Neural progenitor cell (in vitro differentiated cells): ENCODE data around the gene ANP32E. TPM values are rescaled to one million over a fixed set of nuclear protein-coding genes. Genes with fewer than 3 reads are reported as not detected.

Experiments
- DNase-seq: peaks from one replicate; pipeline ENCODE4 v3.0.0-alpha.2; 2016; ENCODE audit warnings: low spot score
- H2AFZ ChIP-seq: fragments of 200-600 bp; sonication (generic); replicated peaks from 2 replicates; pipeline ENCODE4 v1.6.1; 2016; ENCODE audit warnings: antibody characterized with exemption
- H3F3A ChIP-seq: fragments of 200-600 bp; sonication (generic); 2 replicates; pipeline ENCODE4 v1.6.1; 2016; ENCODE audit warnings: antibody characterized with exemption, low read depth
- H3K27ac ChIP-seq: fragments of 200-600 bp; sonication (generic); 2 replicates; pipeline ENCODE4 v1.5.1; 2016; ENCODE audit warnings: mild to moderate bottlenecking
- H3K27me3 ChIP-seq: fragments of 200-600 bp; sonication (generic); 2 replicates; pipeline ENCODE4 v1.6.1; 2016; ENCODE audit warnings: mild to moderate bottlenecking, moderate library complexity
- H3K36me3 ChIP-seq: fragments of 200-600 bp; sonication (generic); 2 replicates; pipeline ENCODE4 v1.5.1; 2016
- H3K4me1 ChIP-seq: fragments of 200-600 bp; sonication (generic); 2 replicates; pipeline ENCODE4 v1.6.1; 2016; ENCODE audit warnings: mixed run types
- H3K4me2 ChIP-seq: fragments of 200-600 bp; sonication (generic); 2 replicates; pipeline ENCODE4 v1.6.1; 2016
- H3K4me3 ChIP-seq: fragments of 200-600 bp; sonication (generic); 2 replicates; pipeline ENCODE4 v1.5.1; 2016
- H3K79me2 ChIP-seq: fragments of 200-600 bp; sonication (generic); 2 replicates; pipeline ENCODE4 v1.6.1; 2016; ENCODE audit warnings: low read depth
- H3K9ac ChIP-seq: fragments of 200-600 bp; sonication (generic); 2 replicates; pipeline ENCODE4 v1.6.1; 2016
- H3K9me3 ChIP-seq: fragments of 200-600 bp; sonication (generic); 2 replicates; pipeline ENCODE4 v1.5.1; 2016; ENCODE audit warnings: low read depth
- H4K20me1 ChIP-seq: fragments of 200-600 bp; sonication (generic); 2 replicates; pipeline ENCODE4 v1.6.1; 2016; ENCODE audit warnings: low read depth
- H3K27ac Mint-ChIP-seq: 3 replicates; pipeline ENCODE4 v1.8.0; 2021; ENCODE audit warnings: mixed read lengths
- H3K27me3 Mint-ChIP-seq: 2 replicates; pipeline ENCODE4 v1.8.0; 2022; ENCODE audit warnings: low read depth, mild to moderate bottlenecking, inconsistent platforms, moderate library complexity, mixed read lengths; ENCODE audit not compliant: insufficient read depth
- H3K36me3 Mint-ChIP-seq: 3 replicates; pipeline ENCODE4 v1.8.0; 2021; ENCODE audit warnings: mixed read lengths
- H3K4me1 Mint-ChIP-seq: 3 replicates; pipeline ENCODE4 v1.8.0; 2021; ENCODE audit warnings: mixed read lengths
- H3K4me3 Mint-ChIP-seq: 3 replicates; pipeline ENCODE4 v1.8.0; 2021; ENCODE audit warnings: mild to moderate bottlenecking, moderate library complexity, mixed read lengths
- H3K9me3 Mint-ChIP-seq: 3 replicates; pipeline ENCODE4 v1.8.0; 2020; ENCODE audit warnings: mixed read lengths
- CTCF ChIP-seq: fragments of 200-600 bp; sonication (generic); IDR thresholded peaks from 2 replicates; pipeline ENCODE4 v1.5.1; 2017; ENCODE audit warnings: antibody characterized with exemption, mild to moderate bottlenecking
- EZH2 ChIP-seq: fragments of 200-600 bp; sonication (generic); IDR thresholded peaks from 2 replicates; pipeline ENCODE4 v1.6.1; 2017; ENCODE audit warnings: antibody characterized with exemption, mild to moderate bottlenecking, moderate library complexity
- EZH2phosphoT487 ChIP-seq: fragments of 200-600 bp; sonication (generic); IDR thresholded peaks from 2 replicates; pipeline ENCODE4 v1.6.1; 2017; ENCODE audit warnings: antibody characterized with exemption
- total RNA-seq: library from RNA; depleted of rRNA; stranded (reverse); fragments of >200 nt; gene quantifications from 2 replicates; pipeline ENCODE4 v1.2.3, GENCODE V29; 2015; ENCODE audit warnings: low replicate concordance

The ANP32E gene
- total RNA-seq, 1 donor from 2014 or later = 201 TPM

GRCh38 chr1:150226486-150226885 is 9.4 kb downstream of the ANP32E start:
- H3K9me3 Mint-ChIP-seq = no peaks in the 10 kb centered on the region
- H3K9me3 ChIP-seq = no peaks in the 10 kb centered on the region
- TF ChIP-seq EZH2phosphoT487 = no peak
- no peak for TF ChIP-seq EZH2
- TF ChIP-seq CTCF = no peak
- H3K9ac ChIP-seq = no peak overlapping the region
- peaks cover 52% of the 10 kb centered on the region for H3K36me3 ChIP-seq
- no peaks in the 10 kb centered on the region for H3K4me1 Mint-ChIP-seq
- H3K27ac Mint-ChIP-seq = no peak overlapping the region
- H3K27me3 ChIP-seq = no peaks in the 10 kb centered on the region
- no peak overlapping the region for H3K27ac ChIP-seq
- no peak for DNase-seq
- H2AFZ ChIP-seq = no peak overlapping the region
- peaks cover 48% of the 10 kb centered on the region for H3K36me3 Mint-ChIP-seq
- no peak overlapping the region for H3K4me3 Mint-ChIP-seq
- no peak overlapping the region for H3K4me2 ChIP-seq
- peaks cover 21% of the 10 kb centered on the region for H3F3A ChIP-seq
- peaks cover 14% of the 10 kb centered on the region for H4K20me1 ChIP-seq
- H3K27me3 Mint-ChIP-seq = no peaks in the 10 kb centered on the region
- H3K4me1 ChIP-seq = no peaks in the 10 kb centered on the region
- H3K4me3 ChIP-seq = no peak overlapping the region
- H3K79me2 ChIP-seq = peaks cover 49% of the 10 kb centered on the region

- H3K27me3 ChIP-seq = no peaks in the 10 kb centered on the region
- H3K4me1 ChIP-seq = no peaks in the 10 kb centered on the region
- TF ChIP-seq EZH2phosphoT487 (no peak), CTCF (no peak), EZH2 (no peak)
- Mint-ChIP-seq H3K27me3 (no peaks in the 10 kb centered on the region), H3K4me3 (no peak overlapping the region), H3K36me3 (peaks cover 45% of the 10 kb centered on the region), H3K4me1 (no peaks in the 10 kb centered on the region), H3K9me3 (no peaks in the 10 kb centered on the region), H3K27ac (no peak overlapping the region)
- H3K4me3 ChIP-seq = no peak overlapping the region
- H3K79me2 ChIP-seq = peaks cover 39% of the 10 kb centered on the region
- no peak overlapping the region for H3K27ac ChIP-seq
- no peak overlapping the region for H2AFZ ChIP-seq
- peaks cover 46% of the 10 kb centered on the region for H3K36me3 ChIP-seq
- no peak overlapping the region for H3K4me2 ChIP-seq
- no peak overlapping the region for H3K9ac ChIP-seq
- no peaks in the 10 kb centered on the region for H3K9me3 ChIP-seq
- peaks cover 21% of the 10 kb centered on the region for H3F3A ChIP-seq
- DNase-seq = no peak
- peaks cover 14% of the 10 kb centered on the region for H4K20me1 ChIP-seq
Observed at GRCh38 chr1:150225546-150225945, 10.4 kb downstream of the ANP32E start.

GRCh38 chr1:150224983-150225382 is 10.9 kb downstream of the ANP32E start:
- Histone ChIP-seq H2AFZ (no peak overlapping the region), H3K4me1 (no peaks in the 10 kb centered on the region), H3F3A (peaks cover 17% of the 10 kb centered on the region), H3K79me2 (peaks cover 34% of the 10 kb centered on the region), H3K27ac (no peak overlapping the region), H4K20me1 (peaks cover 14% of the 10 kb centered on the region), H3K9me3 (no peaks in the 10 kb centered on the region), H3K4me3 (no peak overlapping the region), H3K9ac (no peak overlapping the region), H3K36me3 (peaks cover 45% of the 10 kb centered on the region), H3K27me3 (no peaks in the 10 kb centered on the region), H3K4me2 (no peak overlapping the region)
- no peaks in the 10 kb centered on the region for H3K4me1 Mint-ChIP-seq
- no peak for TF ChIP-seq EZH2
- no peak for TF ChIP-seq EZH2phosphoT487
- no peak for TF ChIP-seq CTCF
- H3K4me3 Mint-ChIP-seq = no peak overlapping the region
- H3K27ac Mint-ChIP-seq = no peak overlapping the region
- H3K9me3 Mint-ChIP-seq = no peaks in the 10 kb centered on the region
- no peak for DNase-seq
- H3K36me3 Mint-ChIP-seq = peaks cover 44% of the 10 kb centered on the region
- no peaks in the 10 kb centered on the region for H3K27me3 Mint-ChIP-seq
